CD4-positive, alpha-beta T cell (primary cell): ENCODE measurements around the gene CDCP2. TPM values are rescaled to one million over a fixed set of nuclear protein-coding genes. Genes with fewer than 3 reads are reported as not detected.

Source experiments
- ATAC-seq: fragments of 200-7000 bp; cut with Tn5 transposase; one replicate; pipeline ENCODE4 v1.10.0; 2022; ENCODE audit warnings: mild to moderate bottlenecking; ENCODE audit not compliant: poor library complexity
- CTCF ChIA-PET: fragments of 350-600 bp; sonication (Branson Sonifier 250); formaldehyde crosslinking; loops from one replicate; lab custom pipeline; 2021; ENCODE audit warnings: antibody characterized with exemption, inconsistent platforms; lab: Charles Lee
- POLR2A ChIA-PET: fragments of 350-600 bp; sonication (Branson Sonifier 250); formaldehyde crosslinking; loops from one replicate; lab custom pipeline; 2021; ENCODE audit warnings: antibody characterized with exemption, inconsistent platforms; lab: Charles Lee
- DNase-seq, 14 experiments: peaks; one replicate each; pipeline ENCODE4 v3.0.0-alpha.2; 2013 to 2020; ENCODE audit warnings: mixed read lengths in 2 of 14
- H3K27ac ChIP-seq, 2 donors: one replicate each; pipeline versions ENCODE4 v1.5.1 to v1.7.0; 2013; ENCODE audit warnings: low read length in 2 of 2, low read depth in 1 of 2, mild to moderate bottlenecking in 1 of 2
- H3K27me3 ChIP-seq, 2 experiments: 1 replicate in 1 of 2; 2 replicates in 1 of 2; pipeline versions ENCODE4 v1.6.1 to v1.7.0; 2013; ENCODE audit warnings: low read length in 2 of 2, control low read depth in 1 of 2, mild to moderate bottlenecking in 1 of 2, moderate library complexity in 1 of 2; ENCODE audit not compliant: insufficient read depth in 2 of 2, control insufficient read depth in 1 of 2
- H3K36me3 ChIP-seq: one replicate; pipeline ENCODE4 v1.6.1; 2013; ENCODE audit warnings: low read length, control low read depth; ENCODE audit not compliant: insufficient read depth
- H3K4me1 ChIP-seq: one replicate; pipeline ENCODE4 v1.6.1; 2013; ENCODE audit warnings: low read length, control low read depth; ENCODE audit not compliant: insufficient read depth
- H3K4me3 ChIP-seq: one replicate; pipeline ENCODE4 v1.5.1; 2013; ENCODE audit warnings: mild to moderate bottlenecking, low read length, moderate library complexity
- H3K9me3 ChIP-seq, 2 experiments: 1 replicate in 1 of 2; 2 replicates in 1 of 2; pipeline versions ENCODE4 v1.6.1 to v1.7.0; 2013; ENCODE audit warnings: low read length in 2 of 2, mild to moderate bottlenecking in 2 of 2, control low read depth in 1 of 2, moderate library complexity in 1 of 2; ENCODE audit not compliant: control insufficient read depth in 1 of 2, insufficient read depth in 1 of 2
- H3K27ac Mint-ChIP-seq: one replicate; pipeline ENCODE4 v1.8.0; 2020; ENCODE audit warnings: mixed read lengths
- H3K27me3 Mint-ChIP-seq: one replicate; pipeline ENCODE4 v1.8.0; 2021; ENCODE audit warnings: mixed read lengths
- H3K36me3 Mint-ChIP-seq: one replicate; pipeline ENCODE4 v1.8.0; 2021; ENCODE audit warnings: low read depth, mixed read lengths
- H3K4me1 Mint-ChIP-seq: one replicate; pipeline ENCODE4 v1.8.0; 2021; ENCODE audit warnings: low read depth, mixed read lengths
- H3K4me3 Mint-ChIP-seq: one replicate; pipeline ENCODE4 v1.8.0; 2020; ENCODE audit warnings: mild to moderate bottlenecking, mixed read lengths
- H3K9me3 Mint-ChIP-seq: one replicate; pipeline ENCODE4 v1.8.0; 2020; ENCODE audit warnings: mixed read lengths
- intact Hi-C, 2 experiments: fragments of 100-400 bp; cut with DNase I in 1 of 2; cut with micrococcal nuclease in 1 of 2; formaldehyde crosslinking; loops; one replicate each; pipeline versions ENCODE4 v1.15.1 to v1.9.0; 2023 to 2025; cut with DNase I, micrococcal nuclease
- total RNA-seq, 174 experiments: library from RNA in 2 of 174; stranded (reverse) in 2 of 174; gene quantifications; one replicate each; pipeline ENCODE4 v1.2.3 and lab custom pipeline; 2021 to 2026
- TF ChIP-seq, protein P1 (sequence below): fragments of 200-600 bp; IDR thresholded peaks from one replicate; pipeline ENCODE4 v1.8.0; 2022; ENCODE audit warnings: antibody characterized with exemption, mild to moderate bottlenecking

The CDCP2 gene
- total RNA-seq, 2 experiments from 2014 or later: not detected

DNA sequence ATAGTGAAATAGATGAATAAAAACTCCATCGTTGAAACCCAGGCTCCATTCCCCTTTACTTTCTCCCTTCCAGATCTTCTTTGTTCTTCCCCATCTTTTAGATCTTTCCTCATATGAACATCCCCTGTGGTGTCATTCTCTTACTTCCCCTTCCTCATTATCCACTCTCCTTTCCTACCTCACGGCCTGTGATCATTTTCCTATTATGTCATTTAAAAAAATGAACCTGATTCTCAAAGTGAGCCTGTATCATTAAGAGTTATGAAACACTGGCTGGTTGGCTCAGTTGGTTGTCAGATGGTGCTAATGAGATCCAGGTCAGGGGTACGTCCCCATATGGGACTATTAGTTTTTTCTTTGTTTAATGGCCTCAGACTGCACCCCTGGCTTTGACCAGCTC, 61.1 kb downstream of the CDCP2 start:
- Mint-ChIP-seq H3K27me3 (no peaks in the 10 kb centered on the region), H3K4me1 (no peaks in the 10 kb centered on the region), H3K4me3 (no peak overlapping the region), H3K27ac (no peak overlapping the region), H3K36me3 (peaks cover 55% of the 10 kb centered on the region), H3K9me3 (no peaks in the 10 kb centered on the region)
- no peaks in the 10 kb centered on the region for H3K9me3 ChIP-seq
- H3K4me1 ChIP-seq: no peaks in the 10 kb centered on the region
- H3K36me3 ChIP-seq: peaks cover 21% of the 10 kb centered on the region
- no peak overlapping the region for H3K4me3 ChIP-seq
- no peak for DNase-seq
- ChIA-PET CTCF (interaction anchor here (1.8 kb wide), 1 partner anchor 10 kb away, joined by 5 read pairs; no protein-coding TSS in a partner anchor), POLR2A (no interaction called here)
- H3K27ac ChIP-seq: no peak overlapping the region
- TF ChIP-seq, protein P1, sequence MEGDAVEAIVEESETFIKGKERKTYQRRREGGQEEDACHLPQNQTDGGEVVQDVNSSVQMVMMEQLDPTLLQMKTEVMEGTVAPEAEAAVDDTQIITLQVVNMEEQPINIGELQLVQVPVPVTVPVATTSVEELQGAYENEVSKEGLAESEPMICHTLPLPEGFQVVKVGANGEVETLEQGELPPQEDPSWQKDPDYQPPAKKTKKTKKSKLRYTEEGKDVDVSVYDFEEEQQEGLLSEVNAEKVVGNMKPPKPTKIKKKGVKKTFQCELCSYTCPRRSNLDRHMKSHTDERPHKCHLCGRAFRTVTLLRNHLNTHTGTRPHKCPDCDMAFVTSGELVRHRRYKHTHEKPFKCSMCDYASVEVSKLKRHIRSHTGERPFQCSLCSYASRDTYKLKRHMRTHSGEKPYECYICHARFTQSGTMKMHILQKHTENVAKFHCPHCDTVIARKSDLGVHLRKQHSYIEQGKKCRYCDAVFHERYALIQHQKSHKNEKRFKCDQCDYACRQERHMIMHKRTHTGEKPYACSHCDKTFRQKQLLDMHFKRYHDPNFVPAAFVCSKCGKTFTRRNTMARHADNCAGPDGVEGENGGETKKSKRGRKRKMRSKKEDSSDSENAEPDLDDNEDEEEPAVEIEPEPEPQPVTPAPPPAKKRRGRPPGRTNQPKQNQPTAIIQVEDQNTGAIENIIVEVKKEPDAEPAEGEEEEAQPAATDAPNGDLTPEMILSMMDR: no peak
- ATAC-seq: no peak
- intact Hi-C loops: no loop called here
- H3K27me3 ChIP-seq: no peaks in the 10 kb centered on the region

DNA sequence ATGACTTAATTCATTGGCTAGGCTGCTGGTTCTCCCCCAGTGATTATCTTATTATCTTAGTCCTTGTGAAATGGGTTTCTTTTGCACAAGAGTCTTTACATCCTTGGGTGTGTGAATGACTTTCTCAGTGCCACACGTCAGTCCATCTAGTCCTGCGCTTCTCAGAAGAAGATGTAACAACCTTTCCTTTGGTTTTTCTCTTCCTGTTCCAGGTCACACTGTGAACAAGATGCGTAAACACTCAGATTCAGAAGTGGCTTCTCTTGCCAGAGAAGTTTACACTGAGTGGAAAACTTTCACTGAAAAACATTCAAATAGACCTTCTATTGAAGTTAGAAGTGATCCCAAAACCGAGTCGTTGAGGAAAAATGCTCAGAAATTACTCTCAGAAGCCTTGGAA, 64.4 kb downstream of the CDCP2 start:
- DNase-seq: no peak
- Histone ChIP-seq H3K27me3 (no peaks in the 10 kb centered on the region), H3K27ac (no peak overlapping the region), H3K4me1 (no peaks in the 10 kb centered on the region), H3K9me3 (no peaks in the 10 kb centered on the region), H3K4me3 (no peak overlapping the region), H3K36me3 (peaks cover 13% of the 10 kb centered on the region)
- peaks cover 49% of the 10 kb centered on the region for H3K36me3 Mint-ChIP-seq
- ChIA-PET CTCF (no interaction called here), POLR2A (no interaction called here)
- ATAC-seq: no peak
- no peaks in the 10 kb centered on the region for H3K9me3 Mint-ChIP-seq
- H3K4me1 Mint-ChIP-seq: no peaks in the 10 kb centered on the region
- H3K27ac Mint-ChIP-seq: no peak overlapping the region
- intact Hi-C loops: no loop called here
- TF ChIP-seq, protein P1: no peak
- H3K27me3 Mint-ChIP-seq: no peaks in the 10 kb centered on the region
- no peak overlapping the region for H3K4me3 Mint-ChIP-seq

DNA sequence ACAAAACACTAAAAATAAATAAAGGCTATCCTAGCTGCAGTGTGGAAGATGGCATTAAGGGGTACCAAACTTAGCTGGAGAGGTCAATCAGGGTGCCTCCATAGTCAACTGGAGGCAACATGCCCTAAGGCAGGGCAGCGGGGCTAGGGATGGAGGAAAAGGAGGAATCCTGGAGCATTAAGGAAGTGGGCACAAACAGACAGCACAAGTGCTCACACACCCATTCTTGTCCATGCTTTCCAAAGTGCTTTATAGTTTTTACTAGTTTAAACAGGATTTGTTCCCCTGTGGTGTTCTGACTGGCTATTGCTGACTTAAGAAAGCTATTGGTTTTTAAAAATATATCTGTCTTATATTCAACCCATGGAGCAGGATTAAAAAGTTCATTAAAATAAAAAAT, 66.0 kb downstream of the CDCP2 start:
- Mint-ChIP-seq H3K4me1 (no peaks in the 10 kb centered on the region), H3K27ac (no peak overlapping the region), H3K4me3 (no peak overlapping the region), H3K9me3 (no peaks in the 10 kb centered on the region), H3K27me3 (no peaks in the 10 kb centered on the region), H3K36me3 (peaks cover 35% of the 10 kb centered on the region)
- TF ChIP-seq, protein P1: no peak
- intact Hi-C loops: no loop called here
- H3K27me3 ChIP-seq: no peaks in the 10 kb centered on the region
- no peaks in the 10 kb centered on the region for H3K9me3 ChIP-seq
- H3K27ac ChIP-seq: no peak overlapping the region
- POLR2A ChIA-PET: no interaction called here
- H3K36me3 ChIP-seq: peaks cover 13% of the 10 kb centered on the region
- H3K4me1 ChIP-seq: no peaks in the 10 kb centered on the region
- DNase-seq (no peak), ATAC-seq (no peak)
- CTCF ChIA-PET: no interaction called here
- no peak overlapping the region for H3K4me3 ChIP-seq
